Fibroblast of lung (primary cell): Measurements from ENCODE around the gene ZFHX2.

Experiments used
- CTCF ChIP-seq, 2 donors: IDR thresholded peaks in 1 of 2; conservative IDR thresholded peaks in 1 of 2; 1 replicate in 1 of 2; 2 replicates in 1 of 2; pipeline ENCODE4 v1.5.1; 2011 to 2012; ENCODE audit warnings: low read length in 2 of 2, control low read depth in 1 of 2, inconsistent platforms in 1 of 2, low read depth in 1 of 2, mild to moderate bottlenecking in 1 of 2
- EZH2 ChIP-seq: IDR thresholded peaks from 2 replicates; pipeline ENCODE4 v1.5.1; 2012; ENCODE audit warnings: low read length, control low read depth, mild to moderate bottlenecking; ENCODE audit errors: missing control alignments

- TF ChIP-seq CTCF (conservative IDR thresholded peaks at IDR 0.05 in 1 of 2, IDR thresholded peaks at IDR 0.05 in 1 of 2; ENCODE audit: low read depth in 1 of 2, low read length in 2 of 2) = peak; percentile 84 to 96
- TF ChIP-seq EZH2 = no peak
Observed at GRCh38 chr14:23562822-23563472, 11.4 kb upstream of the ZFHX2 start.
